Stimulated activated CD8-positive, alpha-beta memory T cell treated with anti-CD3 and anti-CD28 coated beads, Interleukin-4, amount 100 ng/mL, for 48 hours (primary cell): ENCODE data around the gene RAB11FIP4.

Experiments
- DNase-seq: peaks from one replicate; pipeline ENCODE4 v3.0.0-alpha.2; 2020

The RAB11FIP4 gene

DNA sequence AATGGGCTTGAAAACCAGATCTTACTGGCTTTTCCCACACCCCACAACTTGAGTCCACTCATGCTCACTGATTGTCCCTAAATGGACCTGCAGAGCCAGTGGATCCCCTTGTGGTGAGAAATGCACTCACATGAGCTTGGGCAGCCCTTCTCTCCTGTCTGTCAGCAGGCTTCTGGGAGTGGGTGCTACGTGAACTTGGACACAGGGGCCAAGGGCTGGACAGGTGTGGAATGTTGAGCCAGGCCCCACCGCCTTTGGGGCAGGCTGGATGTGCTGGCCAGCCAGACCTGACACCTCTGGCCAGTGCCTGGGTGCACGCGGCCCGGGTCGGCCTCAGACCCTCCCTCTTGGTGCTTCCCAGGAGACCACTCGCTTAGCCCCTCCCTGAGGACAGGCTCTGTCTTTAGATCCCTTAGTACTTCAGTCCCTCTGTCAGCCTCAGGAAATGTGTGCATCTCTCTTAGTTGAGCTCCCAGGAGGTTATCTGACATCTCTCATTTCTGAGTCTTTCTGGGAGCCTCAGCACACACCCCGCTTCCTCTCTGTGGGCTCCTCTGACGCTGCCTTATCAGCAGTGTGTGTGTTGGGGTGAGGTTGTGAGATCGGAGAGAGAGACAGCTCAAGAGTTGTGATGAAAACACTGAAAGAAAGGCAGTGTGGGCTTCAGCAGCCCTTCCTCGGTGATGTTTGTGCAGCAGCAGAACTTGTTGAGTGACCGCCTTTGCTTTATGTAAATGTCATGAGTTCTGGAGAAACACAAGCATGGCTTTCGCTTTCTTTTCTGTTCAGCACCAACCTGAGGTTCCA is 117.0 kb downstream of the RAB11FIP4 start:
- DNase-seq = peak; percentile 76

DNA sequence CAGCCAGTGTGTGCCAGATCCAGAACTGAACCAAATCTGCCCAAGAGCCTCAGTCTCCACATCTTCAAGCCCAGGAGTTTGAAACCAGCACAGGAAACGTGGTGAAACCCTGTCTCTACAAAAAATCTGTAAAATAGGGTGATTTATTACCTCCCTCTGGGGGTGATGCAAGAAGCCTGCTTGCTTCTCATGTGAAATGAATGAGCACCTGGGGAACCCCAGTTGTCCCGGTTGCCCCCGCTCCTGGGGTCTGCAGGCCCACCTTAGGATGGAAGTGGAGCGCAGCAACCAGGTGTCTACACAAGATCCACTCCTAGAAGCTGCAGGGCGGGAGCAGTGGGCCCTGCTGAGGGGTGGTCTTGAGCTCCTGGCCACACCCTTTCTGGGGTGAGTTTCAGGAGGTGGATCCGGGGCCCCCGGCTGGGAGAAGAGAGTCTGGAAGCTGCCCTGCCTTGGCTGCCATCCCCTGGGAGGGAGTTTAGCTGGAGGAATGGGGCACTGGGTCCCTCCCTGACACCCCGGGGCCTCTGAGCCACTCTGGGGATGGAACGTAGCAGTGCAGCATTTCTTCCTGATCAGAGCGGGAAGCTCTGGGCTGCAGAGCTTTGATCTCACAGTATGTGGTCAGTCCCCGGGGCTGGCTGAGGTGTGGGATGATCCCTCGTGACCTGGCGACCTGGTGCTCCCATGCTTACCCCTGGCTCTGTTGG is 117.8 kb downstream of the RAB11FIP4 start:
- peak; percentile 57 for DNase-seq

DNA sequence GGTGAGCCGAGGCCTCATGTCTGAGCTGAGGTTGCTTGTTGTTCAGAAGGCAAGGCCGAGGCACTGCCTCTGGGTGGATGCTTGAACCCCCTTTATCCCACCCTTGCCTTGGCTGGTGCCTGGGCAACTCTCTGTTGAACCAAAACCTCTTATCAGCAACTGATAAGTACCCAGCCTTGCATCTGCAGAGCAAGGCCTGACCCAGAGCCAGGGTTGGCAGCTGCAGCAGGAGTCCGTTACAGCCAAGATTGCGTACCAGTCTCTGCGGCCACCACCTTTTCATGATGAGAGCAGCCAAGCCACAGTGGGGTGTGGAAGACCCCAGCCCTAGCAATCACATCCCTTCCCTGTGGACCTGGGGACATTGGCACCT is 118.3 kb downstream of the RAB11FIP4 start:
- no peak for DNase-seq

DNA sequence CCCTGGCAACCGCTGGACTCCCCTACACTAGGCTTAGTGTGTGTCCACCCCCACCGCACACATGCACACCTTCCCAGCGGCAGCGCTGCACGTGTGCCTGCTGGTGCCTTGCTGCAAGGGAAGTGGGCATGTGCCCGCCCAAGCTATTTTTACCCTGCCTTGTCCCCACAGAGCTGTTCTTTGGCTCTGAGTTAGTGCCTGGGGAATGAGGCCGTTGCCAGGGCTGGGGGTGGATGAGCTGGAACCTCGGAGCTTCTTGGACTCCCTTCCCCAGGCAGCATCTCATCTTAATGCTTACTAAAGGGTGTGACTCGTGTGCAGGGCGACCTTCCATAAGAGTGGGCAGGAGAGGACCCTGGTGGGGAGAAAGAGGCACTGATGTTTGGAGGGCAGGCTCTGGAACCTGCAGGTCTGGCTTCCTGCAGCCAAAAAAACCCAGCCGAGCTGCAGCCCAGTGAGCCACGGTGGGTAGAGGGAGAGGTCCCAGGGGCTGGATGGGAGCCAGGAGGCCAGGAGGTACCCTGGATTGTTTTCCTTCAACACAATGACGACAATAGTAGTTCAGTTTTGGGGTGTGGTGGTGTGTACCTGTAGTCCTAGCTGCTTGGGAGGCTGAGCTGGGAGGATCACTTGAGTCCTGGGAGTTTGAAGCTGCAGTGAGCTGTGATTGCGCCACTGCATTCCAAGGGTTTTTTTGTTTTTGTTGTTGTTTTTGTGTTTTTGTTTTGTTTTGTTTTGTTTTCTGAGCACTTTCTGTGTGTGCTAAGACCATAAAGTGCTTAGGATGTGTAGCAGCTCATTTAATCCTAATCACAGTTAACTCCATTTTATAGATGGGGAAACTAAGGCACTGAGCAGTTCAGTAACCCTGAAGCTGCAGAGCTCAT is 119.1 kb downstream of the RAB11FIP4 start:
- peak; percentile 51 for DNase-seq

DNA sequence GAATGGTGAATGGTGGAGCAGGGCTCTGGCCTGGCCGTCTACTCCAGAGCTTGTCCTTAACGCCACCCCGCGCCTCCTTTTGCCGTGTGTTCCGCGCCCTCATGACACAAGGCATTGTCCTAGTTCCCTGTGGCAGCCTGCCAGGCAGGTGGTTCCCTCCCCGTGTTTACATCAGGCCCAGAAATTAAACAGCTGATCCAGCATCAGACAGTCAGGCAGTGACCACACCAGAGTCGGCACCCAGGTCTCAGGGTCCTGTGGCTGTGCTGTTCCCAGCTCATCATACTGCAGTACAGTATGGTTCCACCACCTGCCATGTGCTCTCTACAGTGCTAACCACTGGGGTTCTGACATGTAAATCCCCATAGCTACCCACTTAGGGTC is 119.7 kb downstream of the RAB11FIP4 start:
- DNase-seq = no peak

DNA sequence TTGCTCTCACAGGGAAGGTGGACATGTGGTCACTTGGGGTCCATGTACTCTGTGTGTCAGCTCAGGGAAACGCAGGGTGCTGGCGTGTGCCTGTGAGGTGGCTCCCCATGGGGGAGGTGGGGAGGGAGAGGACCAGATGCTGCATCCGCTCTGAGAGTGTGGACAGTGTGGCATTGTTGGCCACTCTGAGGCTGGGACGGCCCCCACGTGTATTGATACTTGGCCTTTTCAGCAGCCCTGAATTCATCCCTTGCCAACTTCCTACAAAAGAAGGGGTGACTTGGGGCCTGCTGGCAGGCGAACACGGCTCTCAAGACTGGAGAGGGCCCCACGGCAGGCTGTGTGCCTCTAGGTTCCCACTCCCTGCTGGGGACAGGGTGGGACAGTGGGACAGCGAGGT is 120.1 kb downstream of the RAB11FIP4 start:
- no peak for DNase-seq

DNA sequence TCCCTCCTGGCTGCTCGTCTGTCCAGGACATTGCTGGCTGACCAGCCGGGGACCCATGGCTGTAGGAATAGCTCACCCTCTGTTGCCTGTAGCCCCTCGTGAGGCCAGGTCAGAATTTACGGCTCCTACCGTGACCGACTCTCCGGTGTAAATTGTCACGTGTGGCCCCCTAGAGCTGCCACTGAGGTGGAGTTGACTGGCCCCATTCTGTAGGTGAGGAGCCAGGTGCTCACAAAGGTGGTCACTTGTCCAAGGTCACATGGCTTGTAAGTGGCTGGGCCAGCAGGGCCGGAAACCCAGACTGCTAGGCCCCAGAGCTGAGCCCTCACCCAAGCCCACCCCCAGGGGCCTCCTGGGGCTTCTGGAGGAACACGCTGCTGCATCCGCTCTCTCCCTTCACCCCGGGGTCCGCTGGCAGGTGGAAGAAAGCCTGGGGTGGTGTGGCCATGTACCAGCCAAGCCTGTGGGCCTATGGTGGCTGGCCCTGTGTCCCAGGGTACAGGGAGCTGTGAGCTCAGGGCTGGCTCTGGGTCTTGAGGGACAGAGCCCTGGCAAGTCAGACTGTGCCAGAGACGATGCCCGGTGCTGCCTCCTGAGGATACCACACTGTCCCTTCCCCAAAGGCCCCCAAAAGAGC is 120.7 kb downstream of the RAB11FIP4 start:
- no peak for DNase-seq

DNA sequence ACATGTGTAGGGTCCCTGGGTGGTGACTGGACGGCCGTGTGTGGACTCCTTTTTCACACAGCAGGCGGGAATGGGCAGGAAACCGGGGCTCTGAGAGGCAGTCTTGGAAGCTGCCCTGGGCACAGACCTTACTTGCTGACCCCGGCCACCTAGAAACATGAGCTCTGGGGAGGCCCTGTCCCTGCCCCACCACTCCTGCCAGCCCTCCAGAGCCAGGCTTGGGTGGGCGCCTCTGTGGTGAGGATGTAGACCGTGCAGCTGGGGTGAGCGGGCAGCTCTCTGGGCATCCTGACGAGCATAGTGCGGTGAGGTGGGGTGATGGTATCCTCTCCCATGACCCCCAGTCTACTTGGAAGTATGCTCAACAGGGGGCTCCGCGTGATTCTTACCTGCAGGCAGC is 121.3 kb downstream of the RAB11FIP4 start:
- no peak for DNase-seq

DNA sequence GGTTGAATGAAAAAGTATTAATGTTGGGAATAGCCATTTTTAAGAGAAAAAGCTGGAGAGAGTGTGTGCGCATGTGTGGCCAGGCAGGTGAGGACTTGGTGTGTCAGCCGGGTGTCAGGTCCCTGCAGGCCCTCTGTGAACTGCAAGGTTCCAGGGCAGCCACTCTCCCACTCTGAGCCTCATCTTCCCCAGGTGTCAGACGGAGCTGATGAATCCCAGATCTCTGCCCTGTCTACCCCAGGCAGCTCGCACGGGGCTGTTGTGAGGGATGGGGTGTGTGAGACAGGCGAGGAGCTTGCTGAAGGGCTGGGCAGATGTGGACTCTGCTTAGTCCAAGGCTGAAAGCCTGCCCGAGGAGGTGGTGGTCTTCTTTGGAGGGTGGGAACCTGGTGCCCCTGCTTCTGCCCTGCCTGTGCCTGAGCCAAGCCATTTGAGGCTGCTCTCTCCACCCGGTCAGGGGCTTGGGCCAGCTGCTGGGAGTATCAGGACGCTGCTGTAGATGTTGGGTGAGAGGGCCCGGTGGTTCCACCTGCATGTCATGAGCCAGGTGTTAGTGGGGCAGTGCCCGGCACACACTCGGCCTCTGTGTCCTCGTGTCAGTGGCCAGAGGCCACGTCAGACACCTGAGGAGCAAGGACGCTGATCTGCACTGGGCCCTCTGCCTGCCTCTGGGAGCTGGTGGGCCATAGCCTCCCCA is 122.4 kb downstream of the RAB11FIP4 start:
- DNase-seq = no peak

DNA sequence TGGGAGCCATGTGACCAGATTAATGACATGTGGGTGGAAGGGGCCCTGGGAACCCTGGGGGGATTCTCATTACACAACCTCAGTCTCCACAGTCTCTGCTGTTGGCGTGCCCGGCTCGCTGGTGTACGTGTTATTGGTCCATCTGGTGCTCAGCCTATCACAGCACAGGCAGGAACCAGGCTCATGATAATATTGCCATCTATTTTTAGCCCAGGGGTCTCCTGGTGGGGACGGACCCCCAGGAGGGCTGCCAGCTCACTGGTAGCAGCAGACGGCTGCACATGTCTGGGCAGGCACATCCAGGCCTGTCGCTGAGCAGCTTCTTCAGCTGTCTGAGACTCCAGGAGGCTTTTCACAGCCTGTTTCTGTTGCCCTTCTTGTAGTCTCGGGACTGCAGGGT is 123.8 kb downstream of the RAB11FIP4 start:
- no peak for DNase-seq

DNA sequence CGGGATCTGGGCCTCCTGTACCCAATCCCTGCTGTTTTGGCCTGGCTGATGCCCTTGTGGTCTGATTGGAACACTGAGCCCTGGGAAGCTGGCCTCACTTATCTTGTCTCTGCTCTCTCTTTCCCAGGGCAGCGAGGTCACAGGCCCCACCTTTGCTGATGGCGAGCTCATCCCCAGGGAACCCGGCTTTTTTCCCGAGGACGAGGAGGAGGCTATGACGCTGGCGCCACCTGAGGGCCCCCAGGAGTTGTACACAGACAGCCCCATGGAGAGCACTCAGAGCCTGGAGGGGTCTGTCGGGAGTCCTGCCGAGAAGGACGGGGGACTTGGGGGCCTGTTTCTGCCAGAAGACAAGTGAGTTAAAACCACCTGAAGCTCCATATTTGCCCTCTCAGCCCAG is 126.0 kb downstream of the RAB11FIP4 start:
- no peak for DNase-seq

DNA sequence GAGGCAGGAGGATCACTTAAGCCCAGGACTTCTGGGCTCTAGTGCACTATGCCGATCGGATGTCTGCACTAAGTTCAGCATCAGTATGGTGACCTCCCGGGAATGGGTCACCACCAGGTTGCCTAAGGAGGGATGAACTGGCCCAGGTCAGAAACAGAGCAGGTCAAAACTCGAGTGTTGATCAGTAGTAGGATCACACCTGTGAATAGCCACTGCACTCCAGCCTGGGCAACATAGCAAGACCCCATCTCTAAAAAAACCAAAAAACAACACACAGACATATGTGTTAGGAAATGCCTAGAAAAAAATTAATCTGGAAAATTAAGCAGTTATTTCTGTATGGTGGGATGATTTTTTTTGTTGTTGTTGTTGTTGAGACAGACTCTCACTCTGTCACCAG is 127.0 kb downstream of the RAB11FIP4 start:
- DNase-seq = no peak

DNA sequence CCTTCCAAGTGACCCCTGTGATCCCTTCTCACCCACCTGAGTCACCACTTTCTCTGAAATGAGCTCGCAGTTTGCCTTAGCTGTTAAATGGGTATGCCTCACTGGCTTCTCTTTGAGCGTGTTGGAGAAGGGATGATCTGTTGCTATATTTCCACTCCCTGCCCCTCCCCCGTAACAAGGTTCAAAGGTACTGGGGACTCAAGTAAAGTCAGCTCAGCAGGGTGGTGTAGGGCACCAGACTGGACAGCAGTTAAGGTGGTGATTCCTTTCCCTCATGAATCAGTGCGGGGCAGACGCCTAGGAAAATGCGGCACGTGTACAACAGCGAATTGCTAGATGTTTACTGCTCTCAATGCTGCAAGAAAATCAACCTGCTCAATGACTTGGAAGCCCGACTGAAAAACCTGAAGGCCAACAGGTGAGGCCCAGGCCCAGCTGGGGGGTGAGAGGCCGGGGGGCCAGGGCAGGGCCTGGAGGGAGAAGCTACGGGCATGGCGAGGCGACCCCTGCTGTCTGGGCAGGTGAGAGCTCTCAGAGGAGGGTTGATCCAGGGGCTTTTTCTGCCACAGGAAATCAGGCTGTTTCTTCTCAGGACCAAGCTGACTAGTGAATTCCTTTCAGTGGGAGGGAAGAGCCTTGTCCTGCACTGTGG is 130.3 kb downstream of the RAB11FIP4 start:
- no peak for DNase-seq

DNA sequence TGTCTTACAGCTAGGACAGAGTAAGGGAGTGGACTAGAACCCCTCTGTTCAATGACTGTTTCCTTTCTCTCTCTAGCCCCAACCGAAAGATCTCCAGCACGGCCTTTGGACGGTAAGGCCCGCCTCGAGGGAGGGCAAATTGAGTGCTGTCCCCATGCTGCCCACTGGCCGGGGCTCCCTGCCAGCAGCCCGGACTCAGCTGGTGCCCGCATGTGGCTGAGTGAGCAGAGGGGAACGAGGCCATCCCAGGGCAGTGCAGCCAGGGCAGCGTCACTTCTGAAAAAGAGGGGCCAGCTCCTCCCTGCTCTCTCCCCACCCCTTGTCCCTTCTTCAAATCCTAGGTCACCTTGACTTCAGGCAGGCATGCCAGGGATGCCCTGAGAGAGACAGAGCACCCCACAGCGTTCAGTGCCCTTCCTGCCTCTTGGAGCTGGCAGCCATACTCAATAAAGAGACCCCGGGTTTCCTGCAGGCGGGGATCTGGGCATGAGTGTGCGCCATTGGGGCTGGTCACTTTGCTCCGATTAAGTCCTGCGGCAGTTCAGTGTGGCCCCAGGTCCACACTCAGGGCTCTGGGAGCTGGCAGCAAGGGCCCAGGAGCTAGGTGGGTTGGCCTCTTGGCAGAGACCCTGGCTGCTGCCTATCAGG is 130.9 kb downstream of the RAB11FIP4 start:
- no peak for DNase-seq

DNA sequence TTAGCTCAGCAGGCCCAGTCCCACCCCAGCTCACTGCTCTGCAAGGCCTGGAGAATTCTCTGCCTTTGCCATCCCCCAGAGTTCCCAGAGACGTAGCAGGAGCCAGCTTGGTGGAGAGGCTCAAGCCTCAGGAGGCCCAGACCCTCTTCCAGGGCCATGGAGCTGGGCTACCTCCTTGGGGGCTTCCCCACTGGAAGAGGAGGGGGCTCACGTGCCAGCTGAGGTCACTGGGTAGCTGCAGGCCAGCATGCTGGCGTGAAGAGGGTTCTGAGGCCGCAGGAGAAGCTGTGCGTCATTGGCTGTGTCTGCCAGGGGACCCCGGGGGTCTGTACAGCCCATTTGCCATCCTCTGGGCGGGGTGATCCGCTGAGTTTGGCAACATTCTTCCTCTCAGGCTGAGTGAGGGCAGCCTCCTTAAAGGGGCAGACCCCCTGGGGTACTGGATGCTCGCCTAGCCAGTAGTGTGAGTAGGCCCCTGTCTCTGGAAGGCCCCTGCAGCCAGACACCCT is 131.6 kb downstream of the RAB11FIP4 start:
- no peak for DNase-seq

DNA sequence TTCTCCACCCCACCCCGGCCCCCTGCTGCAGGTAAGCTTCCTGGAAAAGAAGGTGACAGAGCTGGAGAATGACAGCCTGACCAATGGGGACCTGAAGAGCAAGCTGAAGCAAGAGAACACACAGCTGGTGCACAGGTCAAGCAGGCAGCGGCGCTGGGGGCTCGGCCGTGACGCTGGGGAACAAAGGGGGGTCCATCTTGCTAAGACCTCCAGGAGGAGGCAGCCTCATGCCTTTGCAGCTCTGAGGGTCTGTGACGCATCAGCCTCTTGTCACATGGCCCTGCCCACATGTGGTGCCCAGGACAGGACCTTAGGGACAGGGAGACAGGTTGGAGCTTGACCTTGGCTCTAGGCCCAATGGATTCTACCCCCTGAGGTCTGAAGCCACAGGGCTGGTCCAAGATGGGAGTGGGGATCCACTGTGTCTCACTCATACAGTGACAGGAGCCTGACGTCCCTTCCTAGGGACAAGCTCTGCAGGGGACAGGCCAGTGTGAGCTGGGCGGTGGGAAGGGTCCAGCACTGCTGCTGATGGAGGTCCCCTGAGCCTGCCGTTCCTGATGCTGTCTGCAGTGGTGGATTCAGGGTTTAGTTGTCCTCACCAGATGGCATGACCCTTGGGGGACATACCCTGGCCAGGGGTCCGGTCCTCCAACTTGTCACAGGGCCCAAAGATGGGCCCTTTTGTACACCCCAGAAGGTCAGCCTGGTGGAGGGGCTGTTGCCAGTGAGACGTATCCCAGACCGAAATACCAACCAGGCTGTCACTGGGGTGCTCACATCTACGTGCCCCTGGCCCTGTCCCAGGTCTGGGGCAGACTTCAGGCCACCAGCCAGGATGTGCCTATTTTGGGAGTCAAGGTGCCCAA is 132.6 kb downstream of the RAB11FIP4 start:
- DNase-seq = no peak

DNA sequence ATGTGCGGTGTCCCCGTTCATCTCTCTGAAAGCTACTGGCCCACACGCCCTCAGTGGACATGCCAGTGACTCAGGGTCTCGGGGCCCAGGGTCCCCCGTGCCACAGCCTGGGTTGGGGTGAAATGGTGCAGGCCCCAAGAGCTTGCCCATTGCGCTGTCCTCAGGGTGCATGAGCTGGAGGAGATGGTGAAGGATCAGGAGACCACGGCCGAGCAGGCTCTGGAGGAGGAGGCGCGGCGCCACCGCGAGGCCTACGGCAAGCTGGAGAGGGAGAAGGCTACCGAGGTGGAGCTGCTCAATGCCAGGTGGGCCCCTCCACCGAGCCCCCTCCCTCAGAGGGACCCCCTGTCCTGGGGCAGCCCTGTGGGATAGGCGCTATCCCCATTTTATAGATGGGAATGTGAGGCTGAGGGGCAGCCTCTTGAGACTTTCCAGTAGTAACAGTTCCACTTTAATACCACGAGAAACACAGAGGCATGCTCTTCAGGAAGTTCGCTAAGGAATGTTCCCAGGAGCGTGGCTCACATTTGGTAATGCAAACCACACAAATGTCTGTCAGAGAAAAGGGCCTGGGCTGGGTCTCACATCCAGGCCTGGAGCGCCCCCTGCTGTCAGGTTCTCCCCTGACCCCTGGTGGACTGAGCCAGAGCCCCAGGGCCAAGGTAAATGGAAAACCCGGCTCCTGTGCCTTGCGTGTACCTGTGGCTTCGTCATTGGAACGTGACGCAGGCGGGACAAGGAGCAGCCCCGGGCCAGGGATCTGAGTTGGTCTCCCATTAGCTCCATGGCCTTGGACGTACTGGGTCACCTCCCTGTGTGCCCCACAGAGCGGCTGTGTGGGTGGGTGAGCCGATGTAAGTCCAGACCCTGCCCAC is 133.7 kb downstream of the RAB11FIP4 start:
- DNase-seq = peak; percentile 98

DNA sequence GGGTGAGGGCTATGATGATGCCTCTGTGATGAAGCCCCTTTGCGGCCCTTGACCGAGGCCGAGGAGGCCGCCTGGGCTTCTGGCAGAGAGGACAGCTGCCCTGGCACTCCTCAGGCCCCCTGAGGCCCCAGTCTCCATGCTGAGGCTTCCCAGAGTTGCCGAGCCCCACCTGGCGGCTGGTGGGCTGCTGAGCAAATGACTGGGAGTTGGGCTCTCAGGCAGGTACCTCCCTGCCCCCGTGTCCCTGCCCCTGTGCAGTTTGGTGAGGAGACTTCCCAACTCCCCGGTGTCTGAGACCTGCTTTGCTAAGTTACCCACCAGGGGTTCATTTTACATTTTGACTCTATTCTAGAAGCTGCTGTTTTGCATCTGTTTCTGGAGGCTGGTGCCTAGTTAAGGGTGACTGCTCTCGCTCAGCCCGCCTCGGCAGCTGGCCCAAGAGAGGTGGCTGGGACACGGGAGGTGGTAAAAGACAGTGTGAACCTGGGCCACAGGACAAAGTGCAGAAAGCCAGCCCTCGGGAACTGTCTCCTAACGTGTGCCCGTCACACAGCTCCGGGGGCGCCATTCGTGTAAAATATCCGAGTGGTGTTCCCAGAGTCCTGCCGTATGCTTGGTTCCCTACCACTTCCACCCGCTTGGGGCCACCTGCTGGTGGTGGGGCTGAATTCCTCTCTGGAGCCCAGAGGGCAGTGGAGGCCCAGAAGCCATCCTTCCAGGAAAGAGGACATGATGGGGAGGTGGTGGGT is 134.5 kb downstream of the RAB11FIP4 start:
- no peak for DNase-seq
